MCF 10A (cell line): ENCODE measurements around the gene GPHN. TPM values are rescaled to one million over a fixed set of nuclear protein-coding genes. Genes with fewer than 3 reads are reported as not detected.

Experiments
- BruUV-seq: library from RNA; stranded (reverse); fragments of 400-500 nt; replicated peaks from 2 replicates; lab custom pipeline; 2021; lab: Mats Ljungman, UMichigan
- CTCF ChIA-PET: fragments of 300-600 bp; sonication (Branson Sonifier 250); formaldehyde crosslinking; extraction: SDS; loops from one replicate; lab custom pipeline; 2021; ENCODE audit warnings: antibody characterized with exemption, inconsistent platforms; lab: Yijun Ruan, JAX
- POLR2A ChIA-PET: fragments of 300-600, 350-650 bp; sonication (Branson Sonifier 250); formaldehyde crosslinking; extraction: SDS; loops from one replicate; lab custom pipeline; 2020; ENCODE audit warnings: antibody characterized with exemption, inconsistent platforms; lab: Yijun Ruan, JAX
- DNase-seq: peaks from one replicate; pipeline ENCODE4 v3.0.0-alpha.2; 2018; ENCODE audit not compliant: unreplicated experiment
- H3K27ac Mint-ChIP-seq: one replicate; pipeline ENCODE4 v1.8.0; 2022; ENCODE audit warnings: mild to moderate bottlenecking, low read depth, mixed read lengths; ENCODE audit not compliant: unreplicated experiment
- H3K27me3 Mint-ChIP-seq: one replicate; pipeline ENCODE4 v1.8.0; 2022; ENCODE audit warnings: mixed read lengths; ENCODE audit not compliant: insufficient read depth, unreplicated experiment
- H3K36me3 Mint-ChIP-seq: one replicate; pipeline ENCODE4 v1.8.0; 2022; ENCODE audit warnings: mild to moderate bottlenecking, moderate library complexity, mixed read lengths; ENCODE audit not compliant: insufficient read depth, unreplicated experiment
- H3K4me1 Mint-ChIP-seq: one replicate; pipeline ENCODE4 v1.8.0; 2022; ENCODE audit warnings: mixed read lengths; ENCODE audit not compliant: insufficient read depth, unreplicated experiment
- H3K4me3 Mint-ChIP-seq: one replicate; pipeline ENCODE4 v1.8.0; 2022; ENCODE audit warnings: mild to moderate bottlenecking, moderate library complexity, mixed read lengths; ENCODE audit not compliant: unreplicated experiment
- H3K9me3 Mint-ChIP-seq: one replicate; pipeline ENCODE4 v1.8.0; 2022; ENCODE audit warnings: mixed read lengths; ENCODE audit not compliant: unreplicated experiment
- intact Hi-C: fragments of 100-400 bp; cut with micrococcal nuclease; formaldehyde crosslinking; loops from 2 replicates; pipeline ENCODE4 v1.14.1; 2022
- total RNA-seq: library from RNA; stranded (reverse); gene quantifications from 2 replicates; pipeline ENCODE4 v1.2.3, GENCODE V29; 2022
- TF ChIP-seq, protein P1 (sequence below): fragments of 200-600 bp; IDR thresholded peaks from one replicate; pipeline ENCODE4 v1.8.0; 2022; ENCODE audit warnings: antibody characterized with exemption, mild to moderate bottlenecking; ENCODE audit not compliant: unreplicated experiment

GPHN gene
- total RNA-seq, 1 experiment from 2014 or later: 26.8 TPM

GRCh38 chr14:67112344-67112743, 604.4 kb downstream of the GPHN start:
- H3K36me3 Mint-ChIP-seq: peaks cover 14% of the 10 kb centered on the region
- no peaks in the 10 kb centered on the region for H3K27me3 Mint-ChIP-seq
- H3K27ac Mint-ChIP-seq: no peak overlapping the region
- intact Hi-C loops: loop anchor here (10.0 kb wide), 2 partner anchors 248 to 748 kb away; no protein-coding TSS in a partner anchor
- ChIA-PET CTCF (interaction anchor here (0.6 kb wide), 1 partner anchor 629 kb away, joined by 3 read pairs; no protein-coding TSS in a partner anchor), POLR2A (no interaction called here)
- TF ChIP-seq, protein P1, sequence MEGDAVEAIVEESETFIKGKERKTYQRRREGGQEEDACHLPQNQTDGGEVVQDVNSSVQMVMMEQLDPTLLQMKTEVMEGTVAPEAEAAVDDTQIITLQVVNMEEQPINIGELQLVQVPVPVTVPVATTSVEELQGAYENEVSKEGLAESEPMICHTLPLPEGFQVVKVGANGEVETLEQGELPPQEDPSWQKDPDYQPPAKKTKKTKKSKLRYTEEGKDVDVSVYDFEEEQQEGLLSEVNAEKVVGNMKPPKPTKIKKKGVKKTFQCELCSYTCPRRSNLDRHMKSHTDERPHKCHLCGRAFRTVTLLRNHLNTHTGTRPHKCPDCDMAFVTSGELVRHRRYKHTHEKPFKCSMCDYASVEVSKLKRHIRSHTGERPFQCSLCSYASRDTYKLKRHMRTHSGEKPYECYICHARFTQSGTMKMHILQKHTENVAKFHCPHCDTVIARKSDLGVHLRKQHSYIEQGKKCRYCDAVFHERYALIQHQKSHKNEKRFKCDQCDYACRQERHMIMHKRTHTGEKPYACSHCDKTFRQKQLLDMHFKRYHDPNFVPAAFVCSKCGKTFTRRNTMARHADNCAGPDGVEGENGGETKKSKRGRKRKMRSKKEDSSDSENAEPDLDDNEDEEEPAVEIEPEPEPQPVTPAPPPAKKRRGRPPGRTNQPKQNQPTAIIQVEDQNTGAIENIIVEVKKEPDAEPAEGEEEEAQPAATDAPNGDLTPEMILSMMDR: no peak
- H3K4me1 Mint-ChIP-seq: no peaks in the 10 kb centered on the region
- H3K9me3 Mint-ChIP-seq: no peaks in the 10 kb centered on the region
- DNase-seq: no peak
- H3K4me3 Mint-ChIP-seq: no peak overlapping the region
- no TSS peak for BruUV-seq

GRCh38 chr14:67127174-67127573, 619.2 kb downstream of the GPHN start:
- no peaks in the 10 kb centered on the region for H3K4me1 Mint-ChIP-seq
- no peak overlapping the region for H3K27ac Mint-ChIP-seq
- no peak for DNase-seq
- H3K36me3 Mint-ChIP-seq: peaks cover 10% of the 10 kb centered on the region
- no TSS peak for BruUV-seq
- ChIA-PET CTCF (interaction anchor here (0.6 to 1.0 kb wide), 4 partner anchors 9 to 542 kb away, joined by 3 to 5 read pairs (median 4); no protein-coding TSS in a partner anchor), POLR2A (interaction anchor here (0.6 kb wide), 1 partner anchor 145 kb away, joined by 3 read pairs; no protein-coding TSS in a partner anchor)
- no peaks in the 10 kb centered on the region for H3K9me3 Mint-ChIP-seq
- no peaks in the 10 kb centered on the region for H3K27me3 Mint-ChIP-seq
- intact Hi-C loops: no loop called here
- TF ChIP-seq, protein P1: no peak
- H3K4me3 Mint-ChIP-seq: no peak overlapping the region

DNA sequence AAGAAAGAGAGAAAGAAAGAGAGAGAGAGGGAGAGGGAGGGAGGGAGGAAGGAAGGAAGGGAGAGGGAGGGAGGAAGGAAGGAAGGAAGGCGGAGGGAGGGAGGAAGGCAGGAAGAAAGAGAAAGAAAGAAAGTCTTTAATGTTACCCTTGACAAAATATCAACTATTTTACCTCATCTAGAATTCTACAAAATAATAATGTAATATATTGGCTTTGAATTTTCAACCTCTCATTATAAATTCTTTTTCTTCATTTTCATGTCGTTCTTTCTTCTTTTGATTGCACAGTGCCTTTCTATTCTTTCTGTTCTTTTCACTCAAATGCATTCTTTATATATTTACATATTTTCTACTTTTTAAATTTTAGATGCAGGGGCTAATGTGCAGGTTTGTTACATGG, 621.8 kb downstream of the GPHN start:
- ChIA-PET CTCF (no interaction called here), POLR2A (no interaction called here)
- Mint-ChIP-seq H3K27me3 (no peaks in the 10 kb centered on the region), H3K4me1 (no peaks in the 10 kb centered on the region), H3K27ac (no peak overlapping the region), H3K9me3 (no peaks in the 10 kb centered on the region), H3K4me3 (no peak overlapping the region), H3K36me3 (peaks cover 2% of the 10 kb centered on the region)
- no TSS peak for BruUV-seq
- TF ChIP-seq, protein P1: no peak
- intact Hi-C loops: no loop called here
- DNase-seq: no peak

- TF ChIP-seq, protein P1: no peak
- no peak overlapping the region for H3K4me3 Mint-ChIP-seq
- POLR2A ChIA-PET: interaction anchor here (0.7 kb wide), 1 partner anchor 72 kb away, joined by 3 read pairs; no protein-coding TSS in a partner anchor
- H3K4me1 Mint-ChIP-seq: no peaks in the 10 kb centered on the region
- intact Hi-C loops: no loop called here
- BruUV-seq: no TSS peak
- no peaks in the 10 kb centered on the region for H3K9me3 Mint-ChIP-seq
- CTCF ChIA-PET: interaction anchor here (0.5 to 1.4 kb wide), 4 partner anchors 21 to 777 kb away, joined by 3 to 4 read pairs (median 4); no protein-coding TSS in a partner anchor
- DNase-seq: no peak
- no peaks in the 10 kb centered on the region for H3K27me3 Mint-ChIP-seq
- no peak overlapping the region for H3K27ac Mint-ChIP-seq
- peaks cover 6% of the 10 kb centered on the region for H3K36me3 Mint-ChIP-seq
Observed at GRCh38 chr14:67131691-67132090, 623.7 kb downstream of the GPHN start.
